AG04449 (cell line): ENCODE results near the gene PRTG.

Experiments used
- CTCF ChIA-PET: fragments of 350-600 bp; formaldehyde crosslinking; extraction: SDS; loops from one replicate; lab custom pipeline; 2021; ENCODE audit warnings: antibody characterized with exemption; lab: Yijun Ruan, JAX
- POLR2A ChIA-PET: fragments of 400-600, 350-600 bp; formaldehyde crosslinking; extraction: SDS; loops from one replicate; lab custom pipeline; 2020; ENCODE audit warnings: antibody characterized with exemption, inconsistent platforms; lab: Yijun Ruan, JAX
- DNase-seq: peaks from one replicate; pipeline ENCODE4 v3.0.0-alpha.2; 2010; ENCODE audit warnings: low read depth, low spot score
- H3K4me3 ChIP-seq: 2 replicates; pipeline ENCODE4 v1.5.1; 2011; ENCODE audit warnings: low read depth, mild to moderate bottlenecking, control low read depth, low read length
- TF ChIP-seq, protein P1 (sequence below): IDR thresholded peaks from one replicate; pipeline ENCODE4 v1.5.1; 2011; ENCODE audit warnings: mild to moderate bottlenecking, moderate library complexity, low read length, control low read depth, inconsistent platforms; ENCODE audit not compliant: insufficient read depth; ENCODE audit errors: missing control alignments

Gene PRTG

DNA sequence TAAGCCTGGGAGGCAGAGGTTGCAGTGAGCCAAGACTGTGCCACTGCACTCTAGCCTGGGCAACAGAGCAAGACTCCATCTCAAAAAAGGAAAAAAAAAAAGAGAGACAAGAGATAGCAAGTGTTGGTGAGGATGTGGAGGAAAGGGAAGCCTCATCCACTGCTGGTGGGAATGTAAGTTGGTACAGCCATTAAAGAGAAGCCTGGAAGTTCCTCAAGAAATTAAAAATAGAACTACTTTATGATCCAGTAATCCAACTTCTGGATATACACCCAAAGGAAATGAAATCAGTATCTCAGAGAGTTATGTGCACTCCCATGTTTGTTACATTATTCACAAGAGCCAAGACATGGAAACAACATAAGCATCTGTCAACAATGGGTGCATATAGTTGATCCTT is 169.7 kb downstream of the PRTG start:
- CTCF ChIA-PET = interaction anchor here (1.3 kb wide), 1 partner anchor 75 kb away, joined by 3 read pairs; no protein-coding TSS in a partner anchor
- TF ChIP-seq, protein P1, sequence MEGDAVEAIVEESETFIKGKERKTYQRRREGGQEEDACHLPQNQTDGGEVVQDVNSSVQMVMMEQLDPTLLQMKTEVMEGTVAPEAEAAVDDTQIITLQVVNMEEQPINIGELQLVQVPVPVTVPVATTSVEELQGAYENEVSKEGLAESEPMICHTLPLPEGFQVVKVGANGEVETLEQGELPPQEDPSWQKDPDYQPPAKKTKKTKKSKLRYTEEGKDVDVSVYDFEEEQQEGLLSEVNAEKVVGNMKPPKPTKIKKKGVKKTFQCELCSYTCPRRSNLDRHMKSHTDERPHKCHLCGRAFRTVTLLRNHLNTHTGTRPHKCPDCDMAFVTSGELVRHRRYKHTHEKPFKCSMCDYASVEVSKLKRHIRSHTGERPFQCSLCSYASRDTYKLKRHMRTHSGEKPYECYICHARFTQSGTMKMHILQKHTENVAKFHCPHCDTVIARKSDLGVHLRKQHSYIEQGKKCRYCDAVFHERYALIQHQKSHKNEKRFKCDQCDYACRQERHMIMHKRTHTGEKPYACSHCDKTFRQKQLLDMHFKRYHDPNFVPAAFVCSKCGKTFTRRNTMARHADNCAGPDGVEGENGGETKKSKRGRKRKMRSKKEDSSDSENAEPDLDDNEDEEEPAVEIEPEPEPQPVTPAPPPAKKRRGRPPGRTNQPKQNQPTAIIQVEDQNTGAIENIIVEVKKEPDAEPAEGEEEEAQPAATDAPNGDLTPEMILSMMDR = no peak
- no peak overlapping the region for H3K4me3 ChIP-seq
- no peak for DNase-seq
- POLR2A ChIA-PET = no interaction called here

DNA sequence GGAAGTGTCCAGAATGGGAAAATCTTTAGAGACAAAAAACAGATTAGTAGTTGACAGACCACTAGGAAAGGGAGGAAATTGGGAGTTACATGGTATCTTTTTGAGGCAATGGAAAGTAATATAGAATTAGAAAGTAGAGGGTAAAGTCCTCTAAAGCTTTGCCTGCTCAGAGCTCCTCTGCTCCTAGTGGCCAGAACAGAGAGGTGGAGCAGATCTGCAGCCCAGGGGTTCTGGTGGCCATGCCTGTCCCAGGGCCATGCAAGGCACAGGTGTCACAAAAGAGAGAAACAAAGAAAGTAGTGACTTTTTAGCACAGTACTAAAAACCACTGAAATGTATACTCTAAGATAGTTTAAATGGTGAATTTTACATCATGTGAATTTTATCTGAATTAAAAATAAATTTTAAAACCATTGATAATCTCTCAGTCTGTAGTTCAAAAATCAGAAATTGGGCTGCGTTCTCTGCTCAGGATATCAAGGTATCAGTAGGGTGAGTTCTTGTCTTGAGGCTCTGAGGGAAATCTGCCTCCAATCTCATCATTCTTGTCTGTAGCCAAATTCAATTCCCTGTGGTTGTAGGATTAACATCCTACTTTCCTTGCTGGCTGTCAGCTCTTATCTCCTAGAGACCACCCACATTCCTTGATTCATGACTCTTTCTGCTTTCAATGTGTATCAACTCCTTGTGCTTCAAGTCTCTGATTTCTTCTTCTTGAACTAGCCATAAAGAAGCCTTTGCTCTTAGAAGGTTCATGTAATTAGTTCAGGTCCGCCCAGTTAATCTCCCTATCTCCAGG is 178.4 kb downstream of the PRTG start:
- no peak for DNase-seq
- no peak overlapping the region for H3K4me3 ChIP-seq
- CTCF ChIA-PET = no interaction called here
- TF ChIP-seq, protein P1 = no peak
- POLR2A ChIA-PET = no interaction called here

DNA sequence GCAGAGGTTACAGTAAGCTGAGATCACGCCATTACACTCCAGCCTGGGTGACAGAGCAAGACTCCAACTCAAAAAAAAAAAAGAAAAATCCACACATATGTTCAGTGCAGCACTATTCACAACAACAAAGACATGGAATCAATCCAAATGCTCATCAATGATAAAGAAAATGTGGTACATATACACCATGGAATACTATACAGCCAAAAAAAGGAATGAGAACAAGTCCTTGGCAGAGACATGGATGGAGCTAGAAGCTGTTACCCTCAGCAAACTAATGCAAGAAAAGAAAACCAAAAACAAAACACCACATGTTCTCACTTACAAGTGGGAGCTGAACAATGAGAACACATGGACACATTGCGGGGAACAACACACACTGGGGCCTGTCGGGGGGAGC is 180.4 kb downstream of the PRTG start:
- POLR2A ChIA-PET = no interaction called here
- no peak for DNase-seq
- CTCF ChIA-PET = interaction anchor here (0.6 kb wide), 1 partner anchor 53 kb away, joined by 3 read pairs; no protein-coding TSS in a partner anchor
- H3K4me3 ChIP-seq = no peak overlapping the region
- TF ChIP-seq, protein P1 = no peak
